GM21529 (cell line): ENCODE data around the gene STUM.
"Not testable (repeated sequence)": the region's sequence is repeated elsewhere in the genome, so short reads cannot be mapped to it uniquely, and the experiment has no call there.

Experiments
- ATAC-seq: cut with Tn5 transposase; IDR thresholded peaks from one replicate; pipeline ENCODE4 v1.9.1; 2021; ENCODE audit not compliant: unreplicated experiment

The STUM gene

DNA sequence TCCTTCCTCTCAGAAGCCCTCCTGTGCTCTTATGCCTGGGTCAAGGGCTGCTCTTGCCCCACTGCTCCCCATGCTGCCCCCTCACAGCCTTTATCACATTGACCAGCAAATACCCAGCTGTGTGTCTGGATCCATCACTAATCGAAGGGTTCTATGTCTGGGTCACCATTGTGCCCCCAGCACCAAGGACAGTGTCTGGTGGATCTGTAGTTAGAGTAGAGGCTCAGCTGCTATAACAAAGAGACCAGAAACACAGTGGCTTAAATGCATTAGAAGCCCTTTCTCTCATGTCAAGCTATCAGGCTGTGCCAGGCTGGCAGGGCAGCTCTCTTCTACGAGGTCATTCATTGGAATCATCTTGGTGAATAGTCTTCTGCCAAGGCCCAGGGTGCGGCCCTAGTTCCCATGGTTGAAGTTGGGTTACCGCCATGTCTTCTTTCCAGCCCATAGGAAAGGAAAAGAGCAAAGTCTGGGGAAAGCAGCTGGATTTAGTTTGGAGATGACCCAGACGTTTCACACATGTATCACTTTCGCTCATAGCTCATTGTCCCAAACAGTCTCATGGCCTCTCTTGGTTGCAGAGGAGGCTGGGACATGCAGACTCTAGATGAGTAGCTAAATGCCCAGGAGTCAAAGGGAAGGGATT, 32.2 kb downstream of the STUM start:
- no peak for ATAC-seq

DNA sequence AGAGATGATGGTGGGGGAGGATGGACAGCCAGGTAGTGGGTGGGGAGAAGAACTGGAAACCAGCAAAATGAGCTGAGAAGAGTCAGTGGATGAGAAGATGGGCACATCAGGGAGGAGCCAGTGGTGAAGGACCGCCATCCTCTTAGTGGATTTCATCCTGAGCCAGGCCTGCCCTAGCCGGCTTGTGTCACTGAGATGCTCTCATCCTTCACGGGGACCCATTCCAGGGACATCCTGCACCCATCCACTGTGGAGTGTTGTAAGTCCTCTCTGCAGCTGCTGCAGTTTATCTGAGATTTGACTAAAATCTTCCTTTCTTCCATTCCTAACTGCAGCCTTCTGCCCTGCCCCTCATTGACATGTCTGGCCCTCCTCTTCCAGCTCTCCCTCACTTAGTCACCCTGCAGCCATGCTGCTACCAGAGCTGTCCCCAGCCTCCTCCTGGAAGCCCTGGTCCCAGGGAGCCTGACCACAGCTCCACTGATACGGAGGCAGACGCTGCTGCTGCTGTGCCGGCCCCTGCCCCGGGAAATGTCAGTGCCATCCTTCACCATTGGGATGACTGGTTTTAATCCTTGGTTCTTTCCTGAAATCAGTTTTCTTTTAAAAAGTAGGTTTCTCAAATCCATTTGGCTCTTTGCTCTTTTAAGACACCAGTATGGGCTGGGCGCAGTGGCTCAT, 33.2 kb downstream of the STUM start:
- no peak for ATAC-seq

DNA sequence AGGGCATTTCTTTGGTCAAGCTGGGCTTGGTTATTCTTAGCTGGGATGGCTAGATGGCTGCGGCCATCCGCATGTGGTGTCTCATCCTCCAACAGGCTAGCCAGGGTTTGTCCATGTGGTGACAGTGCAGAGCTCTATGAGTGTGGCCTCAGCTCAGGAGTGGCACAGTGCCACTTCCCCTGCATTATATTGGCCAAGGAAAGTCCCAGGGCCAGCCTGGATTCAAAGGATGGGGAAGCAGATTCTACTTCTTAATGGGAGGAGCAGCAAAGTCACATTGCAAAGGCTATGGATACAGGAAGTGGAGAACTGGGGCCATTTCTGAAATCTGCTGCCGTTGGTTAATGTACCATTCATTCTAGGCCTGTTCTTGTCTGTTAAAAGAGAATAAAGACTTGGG, 34.4 kb downstream of the STUM start:
- ATAC-seq, result no peak

DNA sequence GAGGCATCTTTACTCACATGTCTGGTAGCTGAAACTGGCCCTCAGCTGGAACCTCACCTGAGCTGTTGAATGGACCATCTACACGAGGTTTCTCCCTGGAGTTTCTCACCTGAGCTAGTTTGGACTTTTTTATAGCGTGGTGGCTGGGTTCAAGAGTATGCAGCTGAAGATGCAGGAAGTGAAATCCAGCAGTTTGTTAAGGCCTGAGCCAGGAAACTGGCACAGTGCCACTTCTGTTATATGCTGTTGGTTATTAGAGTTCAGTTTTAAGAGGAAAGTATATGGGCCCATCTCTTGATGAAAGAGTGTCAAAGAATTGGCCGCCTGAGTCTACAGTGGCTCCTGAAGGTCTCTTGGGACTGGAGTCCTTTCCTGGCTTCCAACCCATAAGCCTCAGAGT, 35.6 kb downstream of the STUM start:
- ATAC-seq, result no peak

DNA sequence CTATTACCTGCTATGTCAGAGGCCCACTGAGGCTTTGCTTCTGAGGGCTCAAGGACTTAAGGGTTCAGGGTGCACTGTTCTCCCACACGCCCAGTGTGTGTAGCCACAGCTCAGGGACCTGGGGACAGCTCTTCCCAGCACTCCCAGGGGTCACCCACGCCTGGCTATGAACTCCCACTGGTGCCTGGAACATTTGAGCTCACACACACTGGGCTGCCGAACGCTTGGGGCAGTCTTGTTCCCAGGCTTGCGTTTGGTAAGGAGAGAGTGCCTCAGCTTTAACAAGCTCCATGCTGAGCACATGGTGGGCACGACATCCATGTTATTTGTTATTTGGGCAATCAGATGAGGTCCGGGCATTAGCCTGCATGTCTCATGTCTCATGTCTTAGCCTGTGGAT, 37.6 kb downstream of the STUM start:
- no peak for ATAC-seq

DNA sequence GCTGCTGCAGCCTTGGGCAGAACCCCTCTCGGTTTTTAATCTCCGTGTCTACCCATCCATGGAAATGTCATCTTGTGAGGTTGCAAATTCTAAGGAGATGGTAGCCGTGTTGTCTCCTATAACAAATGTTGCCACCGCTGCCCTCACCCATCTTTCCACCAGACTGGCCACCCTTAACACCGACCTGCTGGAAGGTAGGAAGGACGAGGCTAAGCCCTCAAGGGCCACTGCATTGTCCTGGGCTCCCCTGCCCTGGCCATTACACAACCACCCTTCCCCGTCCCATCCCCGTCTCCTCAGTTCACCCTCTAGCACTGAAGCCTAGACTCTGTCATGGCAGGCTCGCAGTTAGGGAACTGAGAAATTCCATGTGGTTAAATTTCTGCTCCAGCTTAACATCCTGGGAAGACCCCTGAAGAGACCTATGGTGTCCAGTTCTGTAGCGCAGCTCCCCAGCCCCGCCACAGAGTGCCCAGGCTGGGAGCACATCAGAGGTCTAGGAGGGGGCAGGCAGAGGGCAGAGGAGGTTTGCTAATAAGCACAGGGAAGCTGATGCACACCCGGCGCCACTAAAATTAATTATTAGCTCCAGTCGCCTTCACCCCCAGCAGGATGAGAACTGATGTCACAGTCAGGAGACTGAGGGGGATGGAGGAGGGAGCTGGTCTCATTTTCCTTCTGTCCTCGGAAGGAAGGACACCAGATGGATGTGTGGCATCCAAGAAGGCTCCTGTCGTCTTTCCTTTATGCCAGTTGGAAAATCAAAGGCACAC, 38.3 kb downstream of the STUM start:
- ATAC-seq, result no peak

DNA sequence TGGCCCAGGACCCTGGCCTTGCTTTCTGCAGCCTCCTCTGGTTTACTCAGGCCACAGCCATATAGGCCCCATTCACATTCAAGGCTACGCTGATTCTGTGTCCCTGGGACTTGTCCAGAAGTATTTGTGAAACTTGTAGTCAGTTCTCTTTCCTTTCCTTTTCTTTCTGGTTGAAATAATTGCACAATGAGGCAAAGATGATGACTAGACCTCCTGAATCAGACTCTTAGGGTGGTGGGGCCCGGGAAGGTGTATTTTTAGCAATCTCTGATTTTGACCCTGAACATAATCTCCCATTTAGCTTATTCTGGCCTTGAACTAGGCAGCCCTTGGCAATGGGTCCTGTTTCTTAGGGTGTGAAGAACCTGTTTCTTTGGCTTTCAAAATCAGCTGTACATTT, 39.9 kb downstream of the STUM start:
- ATAC-seq, result no peak

DNA sequence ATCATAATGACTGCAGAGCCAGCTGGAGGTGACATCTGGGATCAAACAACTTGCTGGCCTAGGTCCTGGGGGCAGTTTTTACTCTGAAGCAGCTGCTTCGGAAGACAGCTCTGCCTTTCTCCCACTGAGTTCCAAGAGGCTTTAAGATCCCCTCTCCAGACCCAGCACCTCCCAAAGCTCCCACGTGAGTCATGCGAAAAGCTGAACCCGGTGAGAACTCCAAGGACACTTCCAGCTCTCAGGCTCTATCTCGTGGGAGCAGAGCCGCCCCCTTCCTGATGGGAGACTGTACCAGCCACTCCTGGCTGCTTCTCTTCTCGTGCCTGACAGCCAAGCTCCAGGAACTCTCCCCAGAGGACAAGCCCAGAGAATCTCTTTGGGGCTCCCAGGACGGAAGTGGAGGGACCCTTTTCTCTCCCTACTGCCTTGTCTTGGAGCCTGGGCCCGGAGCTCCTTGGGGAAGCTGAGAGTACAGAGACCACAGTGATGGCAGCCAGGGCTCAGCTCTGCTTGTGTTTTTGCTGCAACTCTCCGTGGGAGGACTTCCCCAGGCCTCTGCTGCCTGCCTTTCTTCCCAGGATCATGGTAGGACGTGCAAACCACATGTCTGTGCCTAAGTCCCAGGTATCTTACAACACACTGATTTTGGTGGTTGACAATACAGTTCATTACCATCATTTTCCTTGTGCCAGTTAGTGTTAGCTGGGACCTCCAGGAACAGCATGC, 40.6 kb downstream of the STUM start:
- no peak for ATAC-seq

DNA sequence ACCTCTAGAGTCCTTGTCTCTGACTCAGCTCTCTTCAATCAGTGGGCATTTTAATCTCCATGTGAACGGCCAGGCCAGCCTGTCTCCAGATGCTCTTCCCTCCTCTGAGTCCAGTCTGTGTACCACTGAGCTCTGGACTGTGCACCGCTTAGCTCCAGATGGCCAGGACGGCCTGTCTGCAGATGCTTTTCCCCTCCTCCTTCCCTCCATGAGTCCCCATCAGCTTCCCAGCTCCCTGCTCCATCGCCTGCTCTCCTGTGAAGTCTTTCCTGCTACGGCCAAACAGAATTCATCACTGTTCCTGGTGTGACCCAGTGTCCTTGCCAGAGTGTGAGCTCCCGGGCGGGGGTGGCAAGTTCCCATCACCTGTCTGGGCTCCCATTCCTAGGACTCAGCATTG, 42.0 kb downstream of the STUM start:
- ATAC-seq, result no peak

DNA sequence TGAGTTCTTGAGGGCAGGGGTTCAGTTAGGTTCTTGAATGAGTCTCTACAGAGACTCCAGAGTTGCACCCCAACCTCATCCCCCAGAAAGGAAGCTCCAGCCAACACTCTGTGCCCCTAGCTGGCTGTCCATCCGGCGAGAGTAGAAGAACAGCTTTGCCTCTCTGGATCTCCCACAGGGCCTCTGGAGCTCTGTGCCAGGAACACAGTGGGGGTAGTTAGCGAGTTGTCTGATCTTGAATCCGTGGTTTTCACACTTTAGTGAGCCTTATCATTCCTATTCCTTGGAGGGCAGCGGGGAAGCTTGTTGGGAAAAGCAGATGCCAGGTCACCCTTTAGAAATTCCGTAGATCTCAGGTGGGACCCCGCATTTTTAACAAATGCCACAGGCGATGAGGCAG, 45.0 kb downstream of the STUM start:
- ATAC-seq, result no peak

DNA sequence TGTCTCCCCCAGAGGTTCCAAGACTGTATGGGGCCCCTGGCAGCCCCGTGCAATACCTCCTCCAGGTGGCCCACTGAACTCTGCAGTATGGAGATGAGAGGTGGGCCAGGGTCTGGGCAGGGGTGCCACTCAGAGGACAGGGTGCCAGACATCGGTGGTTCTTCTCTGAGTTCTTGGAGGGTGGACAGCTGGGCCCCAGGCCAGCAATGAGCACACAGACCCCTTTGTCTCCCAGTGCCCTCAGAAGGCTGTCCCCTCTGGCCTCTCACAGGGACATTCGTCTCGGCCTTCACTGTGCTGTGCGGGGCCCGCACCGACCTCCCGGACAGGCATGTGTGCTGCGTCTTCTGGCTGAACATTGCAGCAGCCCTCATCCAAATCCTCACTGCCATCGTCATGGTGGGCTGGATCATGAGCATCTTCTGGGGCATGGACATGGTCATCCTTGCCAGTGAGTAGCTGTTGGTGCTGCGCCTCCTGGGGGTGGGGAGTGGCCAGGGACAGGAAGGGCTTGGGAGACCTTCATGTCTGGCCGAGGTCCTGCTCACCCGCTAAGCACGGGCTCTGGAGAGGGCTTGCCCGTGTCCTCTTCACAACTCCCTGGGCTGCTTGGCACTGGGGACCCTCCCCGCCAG, 48.1 kb downstream of the STUM start:
- no peak for ATAC-seq

DNA sequence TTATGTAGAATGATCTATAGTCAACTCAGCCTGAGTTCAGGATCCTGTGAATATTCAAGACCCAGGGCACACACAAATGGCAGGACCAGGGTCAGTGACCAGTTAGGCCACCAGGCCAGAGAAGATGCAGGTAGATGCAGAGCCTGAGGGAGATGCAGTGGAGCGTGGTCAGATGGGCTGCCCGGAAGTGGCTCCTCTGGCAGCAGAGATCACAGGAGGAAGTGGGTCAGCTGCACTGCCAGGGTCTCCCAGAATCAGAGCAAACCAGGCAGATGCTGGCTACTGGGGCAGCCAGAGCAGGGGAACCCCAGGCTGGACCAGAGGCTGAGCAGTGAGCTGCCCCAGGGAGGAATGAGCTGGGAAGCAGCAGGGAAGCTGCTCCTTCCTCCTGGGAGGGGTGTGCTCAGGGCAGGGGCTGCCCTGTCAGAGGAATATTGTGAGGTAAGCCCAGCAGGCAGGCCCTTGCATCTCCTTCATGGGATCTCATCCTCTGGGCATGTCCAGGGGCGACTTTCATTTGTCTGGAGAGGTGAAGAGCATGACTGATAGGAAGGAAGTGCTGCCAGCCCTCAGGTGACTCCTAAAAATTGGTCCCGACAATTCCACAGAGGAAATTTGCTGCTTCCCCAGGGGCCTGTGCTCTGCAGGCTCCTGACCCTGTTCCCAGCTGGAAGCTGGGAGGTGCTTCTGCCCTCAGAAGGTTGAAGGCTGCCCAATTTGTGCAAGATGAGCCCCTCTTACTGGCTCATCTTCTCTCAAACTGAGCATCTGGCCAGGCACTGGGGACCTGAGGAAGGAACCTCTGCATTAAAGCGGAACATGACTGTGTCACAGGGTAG, 49.3 kb downstream of the STUM start:
- no peak for ATAC-seq

DNA sequence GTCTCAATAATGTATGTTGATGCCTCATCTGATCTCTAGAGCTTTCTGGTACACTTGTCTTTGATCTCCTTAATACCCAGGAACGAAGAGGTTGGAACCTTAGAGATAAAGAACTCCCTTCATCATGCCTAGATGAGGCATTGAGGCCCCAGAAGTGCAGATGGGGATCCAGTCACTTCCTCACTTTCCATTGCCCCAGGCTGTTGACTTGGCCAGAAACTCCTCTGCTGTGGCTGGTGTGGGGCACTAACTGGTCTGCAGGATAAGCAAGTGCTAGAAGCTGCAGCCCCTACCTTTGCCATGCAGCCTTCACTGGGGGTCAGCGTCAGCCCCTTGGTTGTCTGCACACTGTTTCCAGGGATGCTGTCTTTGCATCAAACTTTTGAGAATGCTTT, 49.9 kb downstream of the STUM start:
- no peak for ATAC-seq

DNA sequence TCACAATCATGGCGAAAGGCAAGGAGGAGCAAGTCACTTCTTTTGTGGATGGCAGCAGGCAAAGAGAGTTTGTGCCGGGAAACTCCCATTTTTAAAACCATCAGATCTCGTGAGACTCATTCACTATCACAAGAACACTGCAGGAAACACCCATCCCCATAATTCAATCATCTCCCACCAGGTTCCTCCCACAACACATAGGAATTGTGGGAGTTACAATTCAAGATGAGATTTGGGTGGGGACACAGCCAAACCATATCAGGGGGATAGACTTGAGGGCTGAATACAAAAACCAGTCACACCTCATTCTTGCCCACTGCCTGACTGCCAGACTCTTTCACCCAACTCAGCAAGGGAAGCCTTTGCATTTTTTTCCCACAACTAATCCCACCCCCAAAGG, 50.4 kb downstream of the STUM start:
- not testable (repeated sequence) for ATAC-seq

DNA sequence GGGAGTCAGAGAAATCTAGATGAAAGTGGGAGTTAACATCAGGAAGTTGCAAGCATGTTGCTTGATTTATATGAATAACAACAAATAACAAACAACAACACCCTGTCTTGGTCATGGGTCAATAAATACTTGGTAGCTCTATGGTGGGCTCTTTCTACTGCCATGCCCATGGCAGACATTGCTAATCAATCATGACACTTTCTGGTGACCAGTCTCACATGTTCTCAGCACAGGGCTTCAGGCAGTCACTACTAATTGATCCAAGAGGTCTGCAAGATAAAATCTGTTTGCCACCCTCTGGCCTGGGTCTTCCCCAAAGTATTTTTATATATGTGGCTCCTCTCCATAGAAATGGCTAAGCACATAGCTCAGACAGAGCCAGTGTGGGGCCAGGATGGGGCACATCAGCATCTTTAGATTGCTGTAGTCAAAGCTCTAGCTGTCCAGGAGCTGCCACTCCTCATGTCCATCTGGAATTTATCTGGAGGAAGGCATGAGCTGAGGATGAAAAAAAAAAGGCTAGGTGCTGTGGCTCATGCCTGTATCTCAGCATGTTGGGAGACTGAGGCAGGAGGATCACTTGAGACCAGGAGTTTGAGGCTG, 51.2 kb downstream of the STUM start:
- ATAC-seq, result no peak

DNA sequence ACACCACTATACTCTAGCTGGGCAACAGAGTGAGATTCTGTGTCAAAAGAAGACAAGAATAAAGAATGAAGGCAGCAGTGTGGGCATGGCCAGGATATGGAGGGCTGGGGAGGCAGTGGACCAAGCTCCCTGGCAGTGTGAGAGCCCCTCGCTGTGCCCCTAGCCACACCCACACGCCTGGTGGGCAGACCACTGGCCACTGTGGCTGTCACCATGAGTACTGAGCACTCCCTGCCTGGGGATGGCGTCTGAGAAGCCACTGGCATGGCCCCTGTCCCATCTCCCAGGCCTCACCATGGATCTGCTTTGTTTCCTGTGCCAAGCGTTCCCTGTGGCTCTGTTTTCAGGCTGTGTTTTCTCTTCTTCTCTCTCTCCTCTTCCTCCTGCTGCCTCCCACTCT, 51.7 kb downstream of the STUM start:
- ATAC-seq, result no peak

DNA sequence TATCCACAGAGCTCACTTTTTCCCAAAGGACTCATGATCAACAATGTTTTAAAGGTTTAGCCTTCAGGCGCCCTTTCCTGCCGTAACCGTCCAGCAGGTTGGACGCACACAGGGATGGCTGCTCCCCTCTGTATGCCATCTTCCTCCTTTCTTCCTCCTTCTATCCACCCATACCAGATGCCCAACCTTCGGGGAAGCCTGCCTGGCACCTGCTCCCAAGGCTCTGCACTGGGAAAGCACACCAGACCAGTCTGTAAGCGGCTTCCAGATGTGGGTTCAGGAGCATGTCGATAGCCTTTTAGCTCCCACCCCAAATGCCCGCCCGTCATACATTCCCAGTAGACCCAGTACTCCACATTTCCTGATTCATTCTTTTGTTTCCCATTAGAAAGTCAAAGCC, 52.9 kb downstream of the STUM start:
- ATAC-seq, result no peak

DNA sequence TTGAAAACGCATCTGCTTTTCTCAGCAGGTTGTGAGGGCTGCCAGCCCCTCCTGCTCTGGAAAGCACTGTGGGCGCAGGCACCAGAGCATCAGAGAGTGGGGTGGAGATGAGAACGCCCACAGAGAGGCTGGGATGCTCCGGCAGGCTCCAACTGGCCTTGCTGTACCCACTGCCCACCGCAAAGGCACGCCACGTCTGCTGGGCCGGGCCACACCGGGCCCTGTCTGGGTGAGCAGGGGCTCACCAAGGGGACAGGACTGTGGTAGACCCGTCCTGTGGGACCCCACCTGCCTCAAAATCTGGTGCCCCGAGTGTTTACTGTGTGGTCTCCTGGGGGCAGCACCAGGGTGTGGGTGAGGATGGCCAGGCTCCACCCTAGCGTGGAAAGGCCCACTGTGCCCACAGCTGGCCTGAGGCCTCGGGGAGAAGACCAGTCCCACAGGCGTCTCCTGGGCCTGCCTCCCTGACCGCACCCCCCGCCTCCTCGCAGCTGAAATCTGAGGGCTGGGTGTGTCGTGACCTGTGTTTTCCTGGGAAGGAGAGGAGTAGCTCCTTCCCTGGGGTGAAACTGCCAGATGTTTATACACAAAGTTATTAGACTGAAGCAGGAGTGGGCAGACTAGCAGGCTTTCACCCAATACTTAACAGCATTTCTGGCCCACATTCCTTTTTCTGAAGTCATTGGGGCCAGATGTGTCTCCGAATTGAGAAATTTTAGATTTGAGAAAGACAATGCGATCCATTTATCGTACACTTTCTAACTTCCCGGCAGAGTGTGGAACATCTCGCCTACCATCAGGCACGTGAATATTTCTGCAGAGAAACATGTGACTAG, 53.8 kb downstream of the STUM start:
- no peak for ATAC-seq
